Mucosa of rectum (tissue), 2 donors: ENCODE measurements around the gene ATXN10.

ENCODE experiments used
- H3K27ac ChIP-seq, 2 donors: one replicate each; pipeline ENCODE4 v1.7.0; 2013; ENCODE audit warnings: inconsistent platforms in 2 of 2, low read depth in 2 of 2, low read length in 2 of 2
- H3K27me3 ChIP-seq, 2 donors: one replicate each; pipeline ENCODE4 v1.7.0; 2013; ENCODE audit warnings: low read length in 2 of 2; ENCODE audit not compliant: control insufficient read depth in 2 of 2, insufficient read depth in 2 of 2
- H3K36me3 ChIP-seq, 2 donors: one replicate each; pipeline ENCODE4 v1.7.0; 2013; ENCODE audit warnings: low read length in 2 of 2; ENCODE audit not compliant: control insufficient read depth in 2 of 2, insufficient read depth in 2 of 2
- H3K4me1 ChIP-seq, 2 donors: one replicate each; pipeline ENCODE4 v1.7.0; 2013; ENCODE audit warnings: low read length in 2 of 2, mild to moderate bottlenecking in 1 of 2; ENCODE audit not compliant: control insufficient read depth in 2 of 2, insufficient read depth in 2 of 2
- H3K4me3 ChIP-seq, 2 donors: one replicate each; pipeline ENCODE4 v1.7.0; 2013; ENCODE audit warnings: low read length in 2 of 2
- H3K9ac ChIP-seq, 2 donors: one replicate each; pipeline ENCODE4 v1.7.0; 2013; ENCODE audit warnings: low read length in 2 of 2, low read depth in 1 of 2, mild to moderate bottlenecking in 1 of 2
- H3K9me3 ChIP-seq, 2 donors: one replicate each; pipeline ENCODE4 v1.7.0; 2013; ENCODE audit warnings: low read length in 2 of 2; ENCODE audit not compliant: control insufficient read depth in 2 of 2
- donor health status: healthy.
- donor health status: Normal muscosa, but diverticular disease.

Gene ATXN10

GRCh38 chr22:45686836-45687235 is 15.2 kb downstream of the ATXN10 start:
- peaks cover 0 to 3% of the 10 kb centered on the region in 2 donors for H3K36me3 ChIP-seq
- H3K4me1 ChIP-seq = peaks cover 0 to 10% of the 10 kb centered on the region in 2 donors
- H3K9ac ChIP-seq = no peak overlapping the region
- no peaks in the 10 kb centered on the region for H3K9me3 ChIP-seq
- H3K4me3 ChIP-seq = no peak overlapping the region
- no peak overlapping the region for H3K27ac ChIP-seq
- no peaks in the 10 kb centered on the region for H3K27me3 ChIP-seq

DNA sequence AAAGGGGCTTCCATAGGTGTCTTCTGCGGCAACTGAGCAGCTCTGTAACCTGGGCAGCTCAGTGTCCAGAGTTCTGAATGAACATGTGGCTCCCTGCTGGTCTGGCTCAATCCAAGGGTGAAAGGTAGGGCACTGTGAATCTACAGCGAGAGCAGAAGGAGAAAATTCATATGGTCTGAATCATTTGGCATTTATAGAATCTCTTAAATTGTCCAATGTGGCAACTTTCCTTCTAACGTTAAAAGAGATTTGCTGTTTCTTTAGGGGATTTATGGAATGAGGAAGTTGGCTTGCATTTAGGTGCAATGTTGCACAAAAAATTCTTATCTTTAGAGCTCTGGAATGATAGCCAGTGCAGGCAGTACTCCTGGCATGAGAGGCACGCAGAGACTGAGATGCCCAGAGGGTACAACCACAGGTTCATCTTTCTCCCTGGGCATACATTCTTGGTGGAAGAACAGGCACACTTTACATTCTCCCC is 17.0 kb downstream of the ATXN10 start:
- Histone ChIP-seq H3K9me3 (no peaks in the 10 kb centered on the region), H3K4me3 (no peak overlapping the region), H3K9ac (no peak overlapping the region), H3K27ac (no peak overlapping the region), H3K27me3 (no peaks in the 10 kb centered on the region), H3K4me1 (peaks cover 0 to 7% of the 10 kb centered on the region in 2 donors), H3K36me3 (peaks cover 8 to 9% of the 10 kb centered on the region in 2 donors)

- no peak overlapping the region for H3K9ac ChIP-seq
- no peak overlapping the region for H3K27ac ChIP-seq
- no peaks in the 10 kb centered on the region for H3K9me3 ChIP-seq
- H3K4me3 ChIP-seq = no peak overlapping the region
- H3K36me3 ChIP-seq = peaks cover 11 to 12% of the 10 kb centered on the region in 2 donors
- peaks cover 0 to 3% of the 10 kb centered on the region in 2 donors for H3K4me1 ChIP-seq
- no peaks in the 10 kb centered on the region for H3K27me3 ChIP-seq
Measured at GRCh38 chr22:45689211-45689610, 17.6 kb downstream of the ATXN10 start.

- Histone ChIP-seq H3K36me3 (peaks cover 11 to 12% of the 10 kb centered on the region in 2 donors), H3K27ac (no peak overlapping the region), H3K4me3 (no peak overlapping the region), H3K4me1 (no peaks in the 10 kb centered on the region), H3K27me3 (no peaks in the 10 kb centered on the region), H3K9ac (no peak overlapping the region), H3K9me3 (no peaks in the 10 kb centered on the region)
Measured at GRCh38 chr22:45690008-45690407, 18.4 kb downstream of the ATXN10 start.

DNA sequence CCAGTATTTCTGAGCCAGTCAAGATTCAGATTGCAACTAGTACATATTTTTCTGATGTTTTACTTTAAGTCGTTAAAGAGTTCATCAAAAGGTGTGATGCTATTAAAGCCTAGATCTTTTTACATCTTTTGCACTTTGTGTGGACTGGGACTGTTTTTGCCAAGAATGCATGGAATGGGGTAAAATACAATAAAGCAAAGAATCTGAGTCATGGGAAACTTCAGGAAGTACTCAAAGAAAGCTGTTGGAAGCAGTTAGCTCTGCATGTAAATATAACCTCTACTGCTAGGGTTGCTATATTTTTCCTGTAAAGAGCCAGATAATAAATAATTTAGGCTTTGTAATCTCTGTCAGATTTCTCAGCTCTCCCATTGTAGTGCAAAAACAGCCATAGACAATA is 20.9 kb downstream of the ATXN10 start:
- H3K9me3 ChIP-seq = no peaks in the 10 kb centered on the region
- H3K4me3 ChIP-seq = no peak overlapping the region
- no peak overlapping the region for H3K9ac ChIP-seq
- peaks cover 11 to 12% of the 10 kb centered on the region in 2 donors for H3K36me3 ChIP-seq
- no peaks in the 10 kb centered on the region for H3K4me1 ChIP-seq
- H3K27ac ChIP-seq = no peak overlapping the region
- H3K27me3 ChIP-seq = no peaks in the 10 kb centered on the region

DNA sequence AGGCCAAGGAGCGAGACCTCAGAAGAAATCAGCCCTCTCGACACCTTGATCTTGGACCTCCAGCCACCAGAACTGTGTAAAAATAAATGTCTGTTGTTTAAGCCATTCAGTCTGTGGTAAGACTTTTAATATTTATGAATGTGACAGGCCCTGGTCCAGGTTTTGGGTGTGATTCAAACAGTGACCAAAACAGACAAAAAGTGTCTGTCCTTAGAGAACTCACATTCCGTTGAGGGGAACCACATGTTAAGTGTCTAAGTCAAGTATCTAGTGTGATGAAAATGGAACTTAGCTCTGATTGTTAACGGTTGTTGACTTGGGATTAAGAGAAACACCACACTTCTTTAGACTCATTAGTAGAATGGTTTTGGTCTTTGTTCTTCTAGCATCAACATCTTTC is 22.2 kb downstream of the ATXN10 start:
- Histone ChIP-seq H3K9me3 (no peaks in the 10 kb centered on the region), H3K4me1 (no peaks in the 10 kb centered on the region), H3K27ac (no peak overlapping the region), H3K4me3 (no peak overlapping the region), H3K9ac (no peak overlapping the region), H3K27me3 (no peaks in the 10 kb centered on the region), H3K36me3 (peaks cover 11 to 15% of the 10 kb centered on the region in 2 donors)

DNA sequence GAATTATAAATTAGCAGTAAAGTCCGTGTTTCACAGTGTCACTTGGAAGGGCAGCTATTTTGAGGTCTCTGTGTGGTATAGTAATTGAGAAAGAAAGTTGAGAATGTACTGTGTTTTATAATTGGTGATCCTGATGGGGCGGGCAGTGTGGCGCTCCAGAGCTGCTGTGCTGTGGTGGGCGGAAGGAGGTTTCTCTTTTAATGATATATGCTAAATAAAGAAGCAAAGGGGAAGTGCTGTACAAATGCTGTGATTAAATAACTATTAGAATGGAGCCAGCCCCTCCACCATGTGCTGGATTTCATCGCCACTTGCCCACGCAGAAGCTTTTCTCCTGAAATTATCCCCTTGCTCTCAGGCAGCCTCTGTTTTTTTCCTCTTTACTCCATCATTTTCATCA is 24.6 kb downstream of the ATXN10 start:
- H3K9ac ChIP-seq = no peak overlapping the region
- H3K27me3 ChIP-seq = no peaks in the 10 kb centered on the region
- H3K4me1 ChIP-seq = no peaks in the 10 kb centered on the region
- H3K9me3 ChIP-seq = no peaks in the 10 kb centered on the region
- no peak overlapping the region for H3K4me3 ChIP-seq
- H3K36me3 ChIP-seq = peaks cover 18 to 19% of the 10 kb centered on the region in 2 donors
- H3K27ac ChIP-seq = no peak overlapping the region

DNA sequence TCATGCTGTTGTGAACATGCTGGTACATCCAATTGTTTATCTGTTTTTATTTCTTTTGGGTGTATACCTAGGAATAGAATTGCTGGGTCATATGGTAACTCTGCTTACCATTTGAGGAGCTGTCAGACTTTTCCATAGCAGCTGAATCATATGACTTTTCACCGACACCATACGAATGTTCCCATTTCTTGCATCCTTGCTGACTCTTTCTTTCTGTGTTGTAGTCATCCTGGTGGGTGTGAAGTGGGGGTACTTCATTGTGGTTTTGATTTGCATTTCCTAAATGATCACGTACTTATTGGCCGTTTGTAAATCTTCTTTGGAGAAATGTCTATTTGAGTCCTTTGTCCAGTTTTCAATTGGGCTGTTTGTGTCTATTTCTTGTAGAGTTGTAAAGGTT is 26.5 kb downstream of the ATXN10 start:
- Histone ChIP-seq H3K27ac (no peak overlapping the region), H3K27me3 (no peaks in the 10 kb centered on the region), H3K9me3 (no peaks in the 10 kb centered on the region), H3K4me1 (no peaks in the 10 kb centered on the region), H3K9ac (no peak overlapping the region), H3K36me3 (peaks cover 22 to 29% of the 10 kb centered on the region in 2 donors), H3K4me3 (no peak overlapping the region)

DNA sequence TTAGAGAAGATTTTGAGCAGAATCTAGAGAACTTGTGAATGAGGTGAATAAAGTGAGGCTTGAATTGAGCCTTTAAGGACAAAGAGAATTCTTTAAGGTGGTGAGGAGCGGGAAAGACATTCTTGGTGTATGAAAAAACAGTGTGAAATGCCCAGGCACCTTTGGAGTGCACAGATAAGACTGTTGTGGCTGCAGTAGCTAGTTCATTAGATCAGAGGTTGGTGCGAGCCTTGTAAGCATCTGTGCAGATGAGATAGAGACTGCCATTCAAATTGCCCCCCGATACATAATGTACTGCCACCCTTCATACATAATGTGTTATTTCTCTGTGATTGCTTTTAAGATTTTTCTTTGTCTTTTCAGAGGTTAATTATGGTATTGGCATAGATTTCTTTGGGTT is 31.3 kb downstream of the ATXN10 start:
- H3K4me1 ChIP-seq = no peaks in the 10 kb centered on the region
- H3K27me3 ChIP-seq = no peaks in the 10 kb centered on the region
- H3K4me3 ChIP-seq = no peak overlapping the region
- H3K27ac ChIP-seq = no peak overlapping the region
- H3K9me3 ChIP-seq = no peaks in the 10 kb centered on the region
- H3K9ac ChIP-seq = no peak overlapping the region
- H3K36me3 ChIP-seq = peaks cover 27 to 31% of the 10 kb centered on the region in 2 donors

DNA sequence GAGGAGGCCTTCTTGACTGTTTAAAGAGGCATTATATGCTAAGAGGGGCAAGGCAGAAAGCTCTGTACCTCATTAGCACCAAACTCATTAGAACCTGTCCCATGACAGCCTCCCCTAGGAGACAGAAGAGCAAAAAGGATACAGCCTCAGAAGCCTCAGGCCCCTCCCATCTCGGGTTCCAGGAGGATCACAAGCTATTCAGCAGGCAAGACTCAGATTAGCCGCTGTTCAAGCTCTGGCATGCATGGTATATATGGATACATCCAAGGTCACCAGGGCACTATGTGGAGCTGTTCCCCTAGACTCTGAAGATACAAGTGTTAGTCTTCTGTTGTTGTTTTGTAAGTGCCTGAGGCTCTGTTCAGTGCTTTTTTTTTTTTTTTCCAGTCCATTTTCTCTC is 32.1 kb downstream of the ATXN10 start:
- Histone ChIP-seq H3K9ac (no peak overlapping the region), H3K4me3 (no peak overlapping the region), H3K27ac (no peak overlapping the region), H3K27me3 (no peaks in the 10 kb centered on the region), H3K9me3 (no peaks in the 10 kb centered on the region), H3K4me1 (no peaks in the 10 kb centered on the region), H3K36me3 (peaks cover 28 to 31% of the 10 kb centered on the region in 2 donors)

GRCh38 chr22:45704648-45705047 is 33.0 kb downstream of the ATXN10 start:
- Histone ChIP-seq H3K9me3 (no peaks in the 10 kb centered on the region), H3K9ac (no peak overlapping the region), H3K4me3 (no peak overlapping the region), H3K27ac (no peak overlapping the region), H3K27me3 (no peaks in the 10 kb centered on the region), H3K36me3 (peaks cover 28 to 35% of the 10 kb centered on the region in 2 donors), H3K4me1 (no peaks in the 10 kb centered on the region)
